A204.1 (cell line): ENCODE data around the gene DEDD.
A peak's percentile ranks its signal among the peaks of the same experiment; 100 is the strongest.

ENCODE experiments used
- FAIRE-seq: peaks from 2 replicates; lab custom pipeline; 2012; peaks lifted over from hg19 to GRCh38; lab: Jason Lieb, UNC

DEDD gene

GRCh38 chr1:161072751-161073449 lies 59.6 kb downstream of the DEDD start:
- FAIRE-seq, result no peak

GRCh38 chr1:161071886-161072371 lies 60.5 kb downstream of the DEDD start:
- FAIRE-seq, result peak; percentile 40
